ENCODE data around the gene AGAP1.

AGAP1 gene

GRCh38 chr2:235921508-235922191 is 427.8 kb downstream of the AGAP1 start:
- DNase-seq (ENCODE audit: low spot score) = no peak

GRCh38 chr2:235922839-235923238 is 429.0 kb downstream of the AGAP1 start:
- DNase-seq (ENCODE audit: low spot score) = no peak

GRCh38 chr2:235923859-235924674 is 430.2 kb downstream of the AGAP1 start:
- DNase-seq (ENCODE audit: low spot score) = no peak

- no peak for DNase-seq (ENCODE audit: low spot score)
Measured at GRCh38 chr2:235924675-235925063, 430.8 kb downstream of the AGAP1 start.

GRCh38 chr2:235925250-235925919 is 431.5 kb downstream of the AGAP1 start:
- DNase-seq (ENCODE audit: low spot score) = no peak

GRCh38 chr2:235926229-235926628 is 432.4 kb downstream of the AGAP1 start:
- no peak for DNase-seq (ENCODE audit: low spot score)

- no peak for DNase-seq (ENCODE audit: low spot score)
Measured at GRCh38 chr2:235928751-235929370, 435.0 kb downstream of the AGAP1 start.

- no peak for DNase-seq (ENCODE audit: low spot score)
Measured at GRCh38 chr2:235930701-235931100, 436.9 kb downstream of the AGAP1 start.

GRCh38 chr2:235931676-235932075 is 437.8 kb downstream of the AGAP1 start:
- no peak for DNase-seq (ENCODE audit: low spot score)

GRCh38 chr2:235934059-235934773 is 440.4 kb downstream of the AGAP1 start:
- no peak for DNase-seq (ENCODE audit: low spot score)

GRCh38 chr2:235934774-235935484 is 441.1 kb downstream of the AGAP1 start:
- no peak for DNase-seq (ENCODE audit: low spot score)

GRCh38 chr2:235935773-235936172 is 441.9 kb downstream of the AGAP1 start:
- no peak for DNase-seq (ENCODE audit: low spot score)

- DNase-seq (ENCODE audit: low spot score) = no peak
Measured at GRCh38 chr2:235936493-235936892, 442.6 kb downstream of the AGAP1 start.

GRCh38 chr2:235937087-235937486 is 443.2 kb downstream of the AGAP1 start:
- no peak for DNase-seq (ENCODE audit: low spot score)

- DNase-seq (ENCODE audit: low spot score) = no peak
Measured at GRCh38 chr2:235937526-235937925, 443.7 kb downstream of the AGAP1 start.

GRCh38 chr2:235937936-235938335 is 444.1 kb downstream of the AGAP1 start:
- no peak for DNase-seq (ENCODE audit: low spot score)

- DNase-seq (ENCODE audit: low spot score) = no peak
Measured at GRCh38 chr2:235938611-235939010, 444.8 kb downstream of the AGAP1 start.

- no peak for DNase-seq (ENCODE audit: low spot score)
Measured at GRCh38 chr2:235939471-235939870, 445.6 kb downstream of the AGAP1 start.

- DNase-seq (ENCODE audit: low spot score) = no peak
Measured at GRCh38 chr2:235940330-235940729, 446.5 kb downstream of the AGAP1 start.

GRCh38 chr2:235944591-235944990 is 450.7 kb downstream of the AGAP1 start:
- DNase-seq (ENCODE audit: low spot score) = no peak

GRCh38 chr2:235945608-235946140 is 451.8 kb downstream of the AGAP1 start:
- no peak for DNase-seq (ENCODE audit: low spot score)

Data from CD4-positive, alpha-beta T cell treated with Interleukin-6 at 100 ng/mL for 8 hours (primary cell).